AG09319 (cell line): Measurements from ENCODE around the gene MOSPD2.

ENCODE experiments used
- DNase-seq: peaks from one replicate; pipeline ENCODE4 v3.0.0-alpha.2; 2010; ENCODE audit warnings: low read depth; ENCODE audit errors: extremely low read depth
- CTCF ChIP-seq: IDR thresholded peaks from 2 replicates; pipeline ENCODE4 v1.5.1; 2011; ENCODE audit warnings: low read depth, mild to moderate bottlenecking, inconsistent platforms, low read length, moderate library complexity

Gene MOSPD2

GRCh38 chrX:14902537-14902936 lies 29.3 kb downstream of the MOSPD2 start:
- DNase-seq = no peak
- no peak for TF ChIP-seq CTCF

GRCh38 chrX:14903891-14904290 lies 30.7 kb downstream of the MOSPD2 start:
- DNase-seq = no peak
- no peak for TF ChIP-seq CTCF

- no peak for TF ChIP-seq CTCF
- no peak for DNase-seq
Observed at GRCh38 chrX:14913241-14913640, 40.0 kb downstream of the MOSPD2 start.

- no peak for TF ChIP-seq CTCF
- DNase-seq = no peak
Observed at GRCh38 chrX:14915596-14915995, 42.4 kb downstream of the MOSPD2 start.

GRCh38 chrX:14916017-14916674 lies 42.9 kb downstream of the MOSPD2 start:
- no peak for DNase-seq
- no peak for TF ChIP-seq CTCF

GRCh38 chrX:14919407-14919806 lies 46.2 kb downstream of the MOSPD2 start:
- no peak for DNase-seq

GRCh38 chrX:14920196-14920595 lies 47.0 kb downstream of the MOSPD2 start:
- DNase-seq = no peak
- no peak for TF ChIP-seq CTCF

More at GRCh38 chrX:14919407-14919806, 46.2 kb downstream of the MOSPD2 start:
- no peak for TF ChIP-seq CTCF
